ENCODE measurements around the gene DMD.

Gene DMD

DNA sequence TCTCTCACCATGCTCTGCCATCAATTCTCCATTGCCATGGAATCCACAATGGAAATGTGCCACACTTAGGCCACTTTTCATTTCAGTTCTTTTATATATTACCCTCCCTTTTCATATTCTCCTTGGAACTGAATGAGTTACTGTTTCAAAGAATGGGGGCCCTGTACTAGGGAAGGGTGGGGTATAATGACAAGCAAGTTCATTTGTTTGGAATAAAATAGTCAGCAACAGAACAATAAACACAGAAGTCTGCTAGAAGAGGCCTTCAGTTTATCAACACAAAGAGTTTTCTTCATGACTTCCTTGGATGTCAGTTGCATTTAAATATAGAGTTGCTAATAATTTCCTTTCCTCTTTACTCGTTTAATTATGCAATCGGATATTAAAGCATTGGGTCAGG lies 1661.2 kb downstream of the DMD start:
- TF ChIP-seq TAF1 (IDR thresholded peaks at IDR 0.05; ENCODE audit: borderline replicate concordance, insufficient read depth, low read length) (no peak), POLR2AphosphoS5 (IDR thresholded peaks at IDR 0.05; ENCODE audit: low read depth, low read length) (no peak), SIN3A (IDR thresholded peaks at IDR 0.05; ENCODE audit: borderline replicate concordance, insufficient read depth, low read length) (no peak), FOXP2 (optimal IDR thresholded peaks at IDR 0.05; ENCODE audit: borderline replicate concordance, extremely low read depth, extremely low read length, insufficient read depth) (no peak)
- TF ChIP-seq, protein P1, sequence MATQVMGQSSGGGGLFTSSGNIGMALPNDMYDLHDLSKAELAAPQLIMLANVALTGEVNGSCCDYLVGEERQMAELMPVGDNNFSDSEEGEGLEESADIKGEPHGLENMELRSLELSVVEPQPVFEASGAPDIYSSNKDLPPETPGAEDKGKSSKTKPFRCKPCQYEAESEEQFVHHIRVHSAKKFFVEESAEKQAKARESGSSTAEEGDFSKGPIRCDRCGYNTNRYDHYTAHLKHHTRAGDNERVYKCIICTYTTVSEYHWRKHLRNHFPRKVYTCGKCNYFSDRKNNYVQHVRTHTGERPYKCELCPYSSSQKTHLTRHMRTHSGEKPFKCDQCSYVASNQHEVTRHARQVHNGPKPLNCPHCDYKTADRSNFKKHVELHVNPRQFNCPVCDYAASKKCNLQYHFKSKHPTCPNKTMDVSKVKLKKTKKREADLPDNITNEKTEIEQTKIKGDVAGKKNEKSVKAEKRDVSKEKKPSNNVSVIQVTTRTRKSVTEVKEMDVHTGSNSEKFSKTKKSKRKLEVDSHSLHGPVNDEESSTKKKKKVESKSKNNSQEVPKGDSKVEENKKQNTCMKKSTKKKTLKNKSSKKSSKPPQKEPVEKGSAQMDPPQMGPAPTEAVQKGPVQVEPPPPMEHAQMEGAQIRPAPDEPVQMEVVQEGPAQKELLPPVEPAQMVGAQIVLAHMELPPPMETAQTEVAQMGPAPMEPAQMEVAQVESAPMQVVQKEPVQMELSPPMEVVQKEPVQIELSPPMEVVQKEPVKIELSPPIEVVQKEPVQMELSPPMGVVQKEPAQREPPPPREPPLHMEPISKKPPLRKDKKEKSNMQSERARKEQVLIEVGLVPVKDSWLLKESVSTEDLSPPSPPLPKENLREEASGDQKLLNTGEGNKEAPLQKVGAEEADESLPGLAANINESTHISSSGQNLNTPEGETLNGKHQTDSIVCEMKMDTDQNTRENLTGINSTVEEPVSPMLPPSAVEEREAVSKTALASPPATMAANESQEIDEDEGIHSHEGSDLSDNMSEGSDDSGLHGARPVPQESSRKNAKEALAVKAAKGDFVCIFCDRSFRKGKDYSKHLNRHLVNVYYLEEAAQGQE (IDR thresholded peaks at IDR 0.05; ENCODE audit: insufficient read depth in 1 of 2, low read depth in 2 of 2, low read length in 2 of 2) = no peak

DNA sequence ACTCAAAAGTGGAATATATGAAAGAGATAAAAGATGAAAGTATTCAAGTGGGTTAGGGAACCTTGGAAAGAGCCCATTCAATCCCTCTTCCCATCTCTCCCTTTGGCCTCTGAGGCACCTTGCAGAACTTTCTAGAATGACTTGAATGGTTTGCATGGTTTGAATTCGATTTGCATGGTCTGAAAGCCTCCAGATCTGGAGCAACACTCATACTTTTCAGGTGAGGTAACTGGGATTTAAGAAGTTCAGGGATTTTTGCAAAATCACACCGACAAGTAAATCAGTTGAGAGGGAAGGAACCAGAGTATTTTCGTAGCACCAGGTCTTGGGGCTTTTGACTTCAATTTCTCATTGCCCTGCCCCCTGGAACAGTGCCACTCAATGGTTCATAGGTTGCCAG lies 1663.5 kb downstream of the DMD start:
- TF ChIP-seq TAF1 (IDR thresholded peaks at IDR 0.05; ENCODE audit: borderline replicate concordance, insufficient read depth, low read length) (no peak), SIN3A (IDR thresholded peaks at IDR 0.05; ENCODE audit: borderline replicate concordance, insufficient read depth, low read length) (no peak)

- TF ChIP-seq POLR2AphosphoS5 (IDR thresholded peaks at IDR 0.05; ENCODE audit: low read depth, low read length) = no peak
- TF ChIP-seq, protein P1 (IDR thresholded peaks at IDR 0.05; ENCODE audit: insufficient read depth in 1 of 2, low read depth in 2 of 2, low read length in 2 of 2) = no peak
- TF ChIP-seq TAF1 (IDR thresholded peaks at IDR 0.05; ENCODE audit: borderline replicate concordance, insufficient read depth, low read length) = no peak
- TF ChIP-seq FOXP2 (optimal IDR thresholded peaks at IDR 0.05; ENCODE audit: borderline replicate concordance, extremely low read depth, extremely low read length, insufficient read depth) = no peak
- no peak for TF ChIP-seq SIN3A (IDR thresholded peaks at IDR 0.05; ENCODE audit: borderline replicate concordance, insufficient read depth, low read length)
Measured at GRCh38 chrX:31547416-31547815, 1663.9 kb downstream of the DMD start.

DNA sequence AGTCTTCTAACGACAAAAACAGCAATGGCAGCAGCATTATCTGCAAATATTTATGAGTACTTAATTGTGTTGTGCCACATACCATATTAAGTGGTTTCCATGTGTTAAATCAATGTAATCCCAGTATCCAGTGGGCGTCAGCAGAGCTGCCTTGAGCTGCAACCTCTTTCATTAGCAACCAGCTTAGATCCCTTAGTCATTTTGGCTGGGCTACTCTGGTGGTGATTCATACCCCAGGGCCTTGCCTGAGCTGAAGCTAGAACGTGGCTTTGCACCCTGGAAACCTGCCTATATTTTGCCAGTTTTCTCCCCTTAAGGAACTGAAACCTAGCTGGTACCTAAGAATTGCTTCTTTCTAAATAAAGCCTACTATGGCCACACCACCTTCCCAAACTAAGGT lies 1665.2 kb downstream of the DMD start:
- no peak for TF ChIP-seq TAF1 (IDR thresholded peaks at IDR 0.05; ENCODE audit: borderline replicate concordance, insufficient read depth, low read length)
- TF ChIP-seq POLR2AphosphoS5 (IDR thresholded peaks at IDR 0.05; ENCODE audit: low read depth, low read length) = no peak
- TF ChIP-seq, protein P1 (IDR thresholded peaks at IDR 0.05; ENCODE audit: insufficient read depth in 1 of 2, low read depth in 2 of 2, low read length in 2 of 2) = no peak
- TF ChIP-seq SIN3A (IDR thresholded peaks at IDR 0.05; ENCODE audit: borderline replicate concordance, insufficient read depth, low read length) = no peak
- TF ChIP-seq FOXP2 (optimal IDR thresholded peaks at IDR 0.05; ENCODE audit: borderline replicate concordance, extremely low read depth, extremely low read length, insufficient read depth) = no peak

GRCh38 chrX:31545726-31546125 lies 1665.6 kb downstream of the DMD start:
- TF ChIP-seq, protein P1 (IDR thresholded peaks at IDR 0.05; ENCODE audit: insufficient read depth in 1 of 2, low read depth in 2 of 2, low read length in 2 of 2) = no peak
- no peak for TF ChIP-seq POLR2AphosphoS5 (IDR thresholded peaks at IDR 0.05; ENCODE audit: low read depth, low read length)
- no peak for TF ChIP-seq FOXP2 (optimal IDR thresholded peaks at IDR 0.05; ENCODE audit: borderline replicate concordance, extremely low read depth, extremely low read length, insufficient read depth)
- TF ChIP-seq TAF1 (IDR thresholded peaks at IDR 0.05; ENCODE audit: borderline replicate concordance, insufficient read depth, low read length) = no peak
- TF ChIP-seq SIN3A (IDR thresholded peaks at IDR 0.05; ENCODE audit: borderline replicate concordance, insufficient read depth, low read length) = no peak
